ENCODE data around the gene BBS9.
A peak's percentile ranks its signal among the peaks of the same experiment; 100 is the strongest.

- peak in 1 of 3 experiments; percentile 35 for TF ChIP-seq CTCF (IDR thresholded peaks at IDR 0.05)
- TF ChIP-seq POLR2A (IDR thresholded peaks at IDR 0.05): no peak
Observed at GRCh38 chr7:33423646-33424020, 294.3 kb downstream of the BBS9 start.

Measured in testis (tissue), 2 donors.